ENCODE measurements around the gene CLHC1.

Gene CLHC1

DNA sequence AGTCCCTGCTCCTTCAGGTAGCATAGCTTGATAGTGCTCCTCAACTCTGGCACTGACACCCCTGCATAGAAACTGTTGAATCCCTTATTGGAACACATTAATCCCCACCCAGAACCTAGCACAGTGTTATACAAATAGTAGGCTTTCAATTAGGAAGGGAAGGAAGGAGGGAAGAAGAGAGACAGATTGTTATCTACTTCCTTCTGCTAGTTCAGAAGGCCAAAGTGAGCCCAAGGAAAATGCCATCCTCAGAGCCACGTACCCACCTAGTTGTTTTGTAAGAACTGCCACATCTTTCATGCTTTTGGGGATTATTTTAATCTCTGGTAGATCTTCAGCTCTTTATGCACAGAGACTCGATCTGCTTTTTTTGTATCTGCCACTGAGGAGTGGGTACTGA lies 75.1 kb downstream of the CLHC1 start:
- H3K4me3 Mint-ChIP-seq, result no peak overlapping the region
- DNase-seq, result no peak
- H3K27me3 Mint-ChIP-seq, result no peaks in the 10 kb centered on the region
- H3K27ac Mint-ChIP-seq, result no peak overlapping the region
- no peaks in the 10 kb centered on the region for H3K36me3 Mint-ChIP-seq (ENCODE audit: low read depth)
- no peaks in the 10 kb centered on the region for H3K9me3 Mint-ChIP-seq
- H3K4me1 Mint-ChIP-seq (ENCODE audit: low read depth), result peaks cover 10% of the 10 kb centered on the region

DNA sequence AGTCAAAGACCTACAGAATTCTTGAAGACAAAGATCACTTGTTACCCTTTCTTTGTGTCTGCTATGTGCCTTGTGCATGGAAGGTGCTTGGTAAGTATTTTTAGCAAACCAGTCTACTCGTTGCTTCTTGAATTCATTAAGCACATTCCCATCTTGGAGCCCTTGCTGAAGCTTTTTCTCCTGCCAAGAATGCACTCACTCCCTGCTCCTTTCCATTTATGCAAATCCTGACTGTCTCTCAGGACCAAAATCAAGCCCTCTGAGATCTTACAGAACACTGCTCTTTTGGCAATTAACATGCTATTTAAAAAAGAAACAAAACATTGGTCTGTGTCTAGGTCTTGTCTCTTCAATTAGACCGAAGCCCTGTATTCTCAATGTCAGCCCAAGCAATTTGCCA lies 75.8 kb downstream of the CLHC1 start:
- Mint-ChIP-seq H3K27ac (no peak overlapping the region), H3K4me1 (ENCODE audit: low read depth) (peaks cover 10% of the 10 kb centered on the region), H3K4me3 (no peak overlapping the region), H3K27me3 (no peaks in the 10 kb centered on the region), H3K9me3 (no peaks in the 10 kb centered on the region), H3K36me3 (ENCODE audit: low read depth) (no peaks in the 10 kb centered on the region)
- DNase-seq, result no peak

DNA sequence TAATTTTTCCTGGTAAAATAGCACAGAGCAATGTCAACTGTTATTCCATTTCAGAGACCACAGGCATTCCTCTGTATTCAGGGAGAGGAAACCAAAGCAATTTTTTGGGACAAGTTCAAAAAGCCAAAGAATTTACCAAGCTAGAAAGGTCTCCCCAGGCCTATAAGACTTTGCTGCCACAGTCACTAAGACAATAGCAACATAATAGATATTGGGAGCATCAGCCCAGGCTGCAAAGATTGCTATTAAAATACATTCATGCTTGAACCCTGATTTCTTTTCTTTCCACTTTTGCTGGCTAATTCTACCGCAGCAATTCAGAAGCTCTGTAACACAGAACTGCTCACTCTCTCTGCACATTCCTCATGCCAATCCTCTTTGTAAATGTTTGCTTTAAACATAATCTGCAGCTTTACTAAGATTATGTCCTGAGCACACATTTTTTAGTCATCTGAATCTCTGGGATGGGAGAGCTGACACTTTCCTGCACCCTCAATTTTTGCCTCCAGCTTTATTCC lies 76.3 kb downstream of the CLHC1 start:
- DNase-seq, result no peak
- Mint-ChIP-seq H3K27ac (no peak overlapping the region), H3K4me1 (ENCODE audit: low read depth) (peaks cover 10% of the 10 kb centered on the region), H3K27me3 (no peaks in the 10 kb centered on the region), H3K36me3 (ENCODE audit: low read depth) (no peaks in the 10 kb centered on the region), H3K9me3 (no peaks in the 10 kb centered on the region), H3K4me3 (no peak overlapping the region)

GRCh38 chr2:55155206-55155605 lies 76.9 kb downstream of the CLHC1 start:
- Mint-ChIP-seq H3K9me3 (no peaks in the 10 kb centered on the region), H3K27me3 (no peaks in the 10 kb centered on the region), H3K36me3 (ENCODE audit: low read depth) (no peaks in the 10 kb centered on the region), H3K27ac (no peak overlapping the region), H3K4me3 (no peak overlapping the region), H3K4me1 (ENCODE audit: low read depth) (peaks cover 10% of the 10 kb centered on the region)
- DNase-seq, result no peak

- Mint-ChIP-seq H3K36me3 (ENCODE audit: low read depth) (no peaks in the 10 kb centered on the region), H3K4me3 (no peak overlapping the region), H3K9me3 (no peaks in the 10 kb centered on the region), H3K4me1 (ENCODE audit: low read depth) (peaks cover 10% of the 10 kb centered on the region), H3K27ac (no peak overlapping the region), H3K27me3 (no peaks in the 10 kb centered on the region)
- DNase-seq, result no peak
Observed at GRCh38 chr2:55154525-55155030, 77.5 kb downstream of the CLHC1 start.

DNA sequence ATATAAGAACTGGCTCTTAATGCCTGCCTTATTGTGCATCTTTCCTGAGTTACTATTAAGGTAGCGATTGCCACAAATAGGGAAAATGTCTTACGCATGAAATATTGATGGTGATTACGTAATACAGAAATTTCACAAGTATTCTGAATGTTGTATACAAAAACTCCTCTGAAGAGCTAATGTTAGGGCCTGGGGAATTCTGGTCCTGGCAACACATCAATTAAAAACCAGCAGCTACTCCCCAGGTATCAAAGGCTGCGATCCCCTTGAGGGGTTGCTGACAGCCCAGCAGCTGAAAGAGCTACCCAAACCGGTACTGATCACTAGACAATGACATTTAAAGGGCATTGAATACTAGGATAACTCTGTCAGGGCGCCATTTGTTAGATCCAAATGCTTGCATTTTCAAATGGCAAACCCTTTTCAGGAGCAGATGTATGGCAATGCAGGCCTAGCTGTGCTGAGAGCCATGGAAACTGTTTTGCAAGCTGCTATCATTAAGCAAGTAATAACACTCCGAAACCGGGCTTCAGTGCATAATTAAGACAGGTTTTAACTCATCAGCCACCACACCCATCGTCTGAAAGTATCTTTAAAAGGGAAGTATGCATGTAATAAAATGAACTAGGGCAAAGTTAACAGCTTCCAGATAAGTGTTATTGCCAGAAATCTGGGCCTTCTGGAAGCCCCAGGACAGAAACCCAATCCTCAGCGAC lies 78.4 kb downstream of the CLHC1 start:
- Mint-ChIP-seq H3K4me3 (no peak overlapping the region), H3K4me1 (ENCODE audit: low read depth) (peaks cover 10% of the 10 kb centered on the region), H3K27me3 (no peaks in the 10 kb centered on the region), H3K36me3 (ENCODE audit: low read depth) (no peaks in the 10 kb centered on the region), H3K9me3 (no peaks in the 10 kb centered on the region), H3K27ac (no peak overlapping the region)
- DNase-seq, result no peak

DNA sequence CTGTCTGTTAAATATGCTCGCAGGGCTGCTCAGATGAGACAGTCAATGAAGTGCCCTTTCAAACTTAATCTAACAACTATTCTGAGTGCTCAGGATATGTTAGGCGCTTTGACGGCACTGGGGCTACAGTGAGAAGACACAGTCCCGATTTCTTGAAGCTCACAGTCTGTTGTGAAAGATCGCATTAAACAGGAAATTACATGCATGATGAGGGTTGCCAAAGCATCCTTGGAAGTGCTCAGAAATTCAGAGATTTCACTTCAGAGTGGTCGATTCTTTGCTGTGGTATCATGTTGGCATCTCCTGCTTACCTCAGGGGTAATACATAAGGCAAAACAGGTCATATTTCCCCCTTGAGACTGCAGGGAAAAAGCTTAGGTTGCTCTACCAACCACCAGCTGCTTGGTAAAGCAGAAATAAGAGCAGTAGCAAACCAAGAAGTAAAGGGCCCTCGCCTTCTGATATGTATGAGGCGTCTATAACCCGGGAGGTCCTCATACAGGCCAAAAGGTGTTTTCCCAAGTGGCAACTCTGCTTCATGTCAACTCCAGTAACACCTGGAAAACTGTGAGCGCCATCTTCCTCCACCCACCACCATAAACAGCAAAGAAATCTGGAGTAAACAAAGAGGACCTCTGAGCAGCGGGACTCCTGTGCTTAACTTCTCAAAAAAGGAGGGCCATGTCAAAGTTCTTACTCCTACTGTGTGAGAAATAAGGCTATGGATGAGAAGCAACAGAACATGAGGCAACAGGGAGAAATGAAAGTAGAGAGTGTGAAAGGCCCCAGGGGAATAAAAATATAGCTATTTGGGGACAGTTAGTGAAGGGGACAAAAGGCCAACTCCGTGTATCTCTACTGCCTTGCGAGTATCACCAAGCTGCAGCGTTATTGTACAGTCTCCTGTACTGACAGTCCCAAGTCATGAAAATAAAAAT lies 79.3 kb downstream of the CLHC1 start:
- Mint-ChIP-seq H3K9me3 (no peaks in the 10 kb centered on the region), H3K36me3 (ENCODE audit: low read depth) (no peaks in the 10 kb centered on the region), H3K4me1 (ENCODE audit: low read depth) (peaks cover 8% of the 10 kb centered on the region), H3K4me3 (no peak overlapping the region), H3K27me3 (no peaks in the 10 kb centered on the region), H3K27ac (no peak overlapping the region)
- DNase-seq, result no peak

GRCh38 chr2:55151733-55152433 lies 80.2 kb downstream of the CLHC1 start:
- H3K4me3 Mint-ChIP-seq, result no peak overlapping the region
- H3K36me3 Mint-ChIP-seq (ENCODE audit: low read depth), result no peaks in the 10 kb centered on the region

GRCh38 chr2:55150834-55151233 lies 81.3 kb downstream of the CLHC1 start:
- no peak overlapping the region for H3K27ac Mint-ChIP-seq

More at GRCh38 chr2:55151733-55152433, 80.2 kb downstream of the CLHC1 start:
- Mint-ChIP-seq H3K4me1 (ENCODE audit: low read depth) (peaks cover 1% of the 10 kb centered on the region), H3K27ac (no peak overlapping the region), H3K27me3 (no peaks in the 10 kb centered on the region), H3K9me3 (no peaks in the 10 kb centered on the region)
- DNase-seq, result no peak

DNA sequence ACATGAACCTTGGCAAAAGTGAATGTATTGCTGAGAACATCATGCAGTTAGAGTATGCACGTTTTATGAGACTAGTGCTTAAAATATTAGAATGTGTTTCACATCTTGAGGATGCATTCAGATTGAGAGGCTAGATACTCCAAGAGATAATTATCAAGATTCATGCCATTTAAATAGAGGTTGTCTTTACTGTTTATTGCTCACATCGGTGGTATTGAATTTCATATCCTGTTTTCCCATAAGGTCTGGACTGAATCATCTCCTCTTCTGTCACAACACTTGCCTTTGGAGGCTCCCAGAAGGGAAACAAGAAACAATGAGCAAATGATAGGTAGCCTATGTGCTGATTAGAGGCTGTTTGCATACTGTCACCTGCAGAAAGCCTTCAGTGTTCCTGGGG lies 83.8 kb downstream of the CLHC1 start:
- Mint-ChIP-seq H3K36me3 (ENCODE audit: low read depth) (no peaks in the 10 kb centered on the region), H3K27me3 (no peaks in the 10 kb centered on the region), H3K4me1 (ENCODE audit: low read depth) (no peaks in the 10 kb centered on the region), H3K27ac (no peak overlapping the region), H3K9me3 (no peaks in the 10 kb centered on the region), H3K4me3 (no peak overlapping the region)
- DNase-seq, result no peak

More at GRCh38 chr2:55150834-55151233, 81.3 kb downstream of the CLHC1 start:
- Mint-ChIP-seq H3K27me3 (no peaks in the 10 kb centered on the region), H3K4me3 (no peak overlapping the region), H3K36me3 (ENCODE audit: low read depth) (no peaks in the 10 kb centered on the region), H3K4me1 (ENCODE audit: low read depth) (no peaks in the 10 kb centered on the region), H3K9me3 (no peaks in the 10 kb centered on the region)
- no peak for DNase-seq

DNA sequence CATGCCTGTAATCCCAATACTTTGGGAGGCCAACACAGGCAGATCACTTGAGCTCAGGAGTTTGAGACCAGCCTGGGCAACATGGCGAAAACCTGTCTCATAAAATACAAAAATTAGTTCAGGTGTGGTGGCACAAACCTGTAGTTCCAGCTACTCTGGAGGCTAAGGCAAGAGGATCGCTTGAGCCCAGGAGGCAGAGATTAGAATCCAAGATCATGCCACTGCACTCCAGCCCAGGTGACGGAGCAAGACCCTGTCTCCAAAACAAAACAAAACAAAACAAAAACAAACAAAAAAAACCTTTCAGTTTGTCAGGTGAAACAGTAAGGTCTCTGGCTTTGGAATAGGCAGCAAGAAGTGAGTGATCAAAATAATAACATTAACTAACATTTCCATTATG lies 84.6 kb downstream of the CLHC1 start:
- Mint-ChIP-seq H3K27ac (no peak overlapping the region), H3K36me3 (ENCODE audit: low read depth) (no peaks in the 10 kb centered on the region), H3K9me3 (no peaks in the 10 kb centered on the region), H3K4me1 (ENCODE audit: low read depth) (peaks cover under 1% of the 10 kb centered on the region), H3K27me3 (no peaks in the 10 kb centered on the region), H3K4me3 (no peak overlapping the region)
- DNase-seq, result no peak

DNA sequence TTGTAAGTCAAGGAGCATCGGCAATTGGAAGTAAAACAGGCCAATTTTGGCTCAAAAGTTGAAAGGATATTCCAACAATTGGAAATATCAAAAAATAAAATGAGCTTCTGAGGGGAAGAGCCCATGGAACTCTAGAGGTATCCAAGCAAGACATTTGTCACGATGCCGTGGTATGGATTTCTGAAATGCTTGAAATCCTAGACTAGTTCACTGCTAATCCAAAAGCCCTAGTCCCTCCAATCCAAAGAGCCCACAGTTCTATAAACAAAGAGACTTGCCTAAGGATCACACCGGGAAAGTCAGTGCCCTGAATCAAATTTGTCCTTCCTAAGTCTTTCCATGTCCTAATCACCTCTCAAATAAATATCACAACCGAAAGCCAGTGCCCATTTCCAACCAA lies 85.1 kb downstream of the CLHC1 start:
- Mint-ChIP-seq H3K9me3 (no peaks in the 10 kb centered on the region), H3K4me3 (no peak overlapping the region), H3K27ac (no peak overlapping the region), H3K27me3 (no peaks in the 10 kb centered on the region), H3K4me1 (ENCODE audit: low read depth) (peaks cover 6% of the 10 kb centered on the region), H3K36me3 (ENCODE audit: low read depth) (no peaks in the 10 kb centered on the region)
- no peak for DNase-seq

DNA sequence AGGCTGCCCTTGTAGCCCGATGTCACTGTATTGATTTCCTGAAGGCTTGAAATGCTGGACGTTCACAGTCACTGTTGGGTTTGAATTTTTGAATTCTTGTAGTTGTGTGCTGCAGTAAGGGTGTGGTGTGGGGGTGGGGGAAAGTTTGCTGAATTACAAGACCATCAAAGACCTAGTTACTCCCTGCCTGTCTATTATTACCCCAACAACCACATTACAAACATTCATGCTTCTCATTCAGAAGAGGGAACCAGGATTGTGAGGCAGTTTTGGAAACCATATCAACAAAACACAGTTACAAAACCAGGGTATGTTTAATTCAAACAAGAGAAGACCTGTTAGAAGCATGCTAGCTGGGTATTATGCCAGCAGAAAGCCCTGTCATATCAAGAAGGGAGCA lies 85.8 kb downstream of the CLHC1 start:
- Mint-ChIP-seq H3K27me3 (no peaks in the 10 kb centered on the region), H3K4me3 (no peak overlapping the region), H3K4me1 (ENCODE audit: low read depth) (peaks cover 10% of the 10 kb centered on the region), H3K27ac (no peak overlapping the region), H3K36me3 (ENCODE audit: low read depth) (no peaks in the 10 kb centered on the region), H3K9me3 (no peaks in the 10 kb centered on the region)
- DNase-seq, result no peak

Measured in activated T-cell treated with anti-CD3 and anti-CD28 coated beads, Interleukin-2, amount 50 U/mL, for 24 hours (primary cell).